Stimulated activated CD8-positive, alpha-beta memory T cell treated with anti-CD3 and anti-CD28 coated beads, Interleukin-7, amount 100 ng/mL, for 4 hours (primary cell): Measurements from ENCODE around the gene PTPN12.
"Not testable (repeated sequence)": the region's sequence is repeated elsewhere in the genome, so short reads cannot be mapped to it uniquely, and the experiment has no call there.

Source experiments
- DNase-seq, 2 donors: peaks; one replicate each; pipeline ENCODE4 v3.0.0-alpha.2; 2020; ENCODE audit warnings: low read depth in 2 of 2

PTPN12 gene

GRCh38 chr7:77579797-77580196 lies 42.7 kb downstream of the PTPN12 start:
- DNase-seq = no peak

- no peak for DNase-seq
Observed at GRCh38 chr7:77580762-77581350, 43.8 kb downstream of the PTPN12 start.

- DNase-seq = no peak
Observed at GRCh38 chr7:77587272-77587671, 50.2 kb downstream of the PTPN12 start.

GRCh38 chr7:77600952-77601351 lies 63.9 kb downstream of the PTPN12 start:
- DNase-seq = no peak

GRCh38 chr7:77606562-77606961 lies 69.5 kb downstream of the PTPN12 start:
- no peak for DNase-seq

- no peak for DNase-seq
Observed at GRCh38 chr7:77619314-77619713, 82.2 kb downstream of the PTPN12 start.

- DNase-seq = no peak
Observed at GRCh38 chr7:77626586-77627308, 89.7 kb downstream of the PTPN12 start.

- no peak for DNase-seq
Observed at GRCh38 chr7:77627309-77627676, 90.2 kb downstream of the PTPN12 start.

GRCh38 chr7:77629797-77630196 lies 92.7 kb downstream of the PTPN12 start:
- DNase-seq = no peak

GRCh38 chr7:77631820-77632219 lies 94.7 kb downstream of the PTPN12 start:
- no peak for DNase-seq

GRCh38 chr7:77644774-77645173 lies 107.7 kb downstream of the PTPN12 start:
- no peak for DNase-seq

GRCh38 chr7:77648742-77649338 lies 111.7 kb downstream of the PTPN12 start:
- no peak for DNase-seq

- no peak for DNase-seq
Observed at GRCh38 chr7:77649716-77650349, 112.7 kb downstream of the PTPN12 start.

GRCh38 chr7:77651575-77652162 lies 114.6 kb downstream of the PTPN12 start:
- no peak for DNase-seq

GRCh38 chr7:77652826-77653225 lies 115.7 kb downstream of the PTPN12 start:
- DNase-seq = not testable (repeated sequence)

- no peak for DNase-seq
Observed at GRCh38 chr7:77653572-77653971, 116.5 kb downstream of the PTPN12 start.

- no peak for DNase-seq
Observed at GRCh38 chr7:77655356-77655755, 118.3 kb downstream of the PTPN12 start.

- DNase-seq = no peak
Observed at GRCh38 chr7:77655836-77656455, 118.9 kb downstream of the PTPN12 start.

GRCh38 chr7:77657427-77658224 lies 120.5 kb downstream of the PTPN12 start:
- no peak for DNase-seq

GRCh38 chr7:77658928-77659327 lies 121.8 kb downstream of the PTPN12 start:
- DNase-seq = no peak

- DNase-seq = no peak
Observed at GRCh38 chr7:77661816-77662215, 124.7 kb downstream of the PTPN12 start.
